Subcutaneous abdominal adipose tissue (tissue), 5 donors: ENCODE measurements around the gene GRIN3B.

Experiments used
- H3K27ac ChIP-seq: one replicate; pipeline ENCODE4 v1.7.0; 2013; ENCODE audit warnings: low read depth, mild to moderate bottlenecking, inconsistent platforms, low read length, moderate library complexity
- H3K27me3 ChIP-seq, 5 donors: one replicate each; pipeline ENCODE4 v1.7.0; 2013; ENCODE audit warnings: low read length in 5 of 5, inconsistent platforms in 1 of 5; ENCODE audit not compliant: control insufficient read depth in 5 of 5, insufficient read depth in 4 of 5
- H3K36me3 ChIP-seq, 5 donors: one replicate each; pipeline ENCODE4 v1.7.0; 2013; ENCODE audit warnings: low read length in 5 of 5; ENCODE audit not compliant: control insufficient read depth in 5 of 5, insufficient read depth in 5 of 5
- H3K4me1 ChIP-seq, 5 donors: one replicate each; pipeline ENCODE4 v1.7.0; 2013; ENCODE audit warnings: low read length in 5 of 5, mild to moderate bottlenecking in 3 of 5, moderate library complexity in 1 of 5; ENCODE audit not compliant: control insufficient read depth in 5 of 5, insufficient read depth in 5 of 5
- H3K4me3 ChIP-seq, 5 donors: one replicate each; pipeline ENCODE4 v1.7.0; 2013; ENCODE audit warnings: low read length in 5 of 5, low read depth in 1 of 5
- H3K9ac ChIP-seq, 5 donors: one replicate each; pipeline ENCODE4 v1.7.0; 2013; ENCODE audit warnings: low read length in 5 of 5, mild to moderate bottlenecking in 4 of 5, moderate library complexity in 3 of 5
- H3K9me3 ChIP-seq, 5 donors: one replicate each; pipeline ENCODE4 v1.7.0; 2013; ENCODE audit warnings: low read length in 5 of 5; ENCODE audit not compliant: control insufficient read depth in 5 of 5
- donor health status: healthy.
- donor health status: healthy.
- donor health status: healthy.
- donor health status: healthy.
- donor health status: healthy.

GRIN3B gene, protein sequence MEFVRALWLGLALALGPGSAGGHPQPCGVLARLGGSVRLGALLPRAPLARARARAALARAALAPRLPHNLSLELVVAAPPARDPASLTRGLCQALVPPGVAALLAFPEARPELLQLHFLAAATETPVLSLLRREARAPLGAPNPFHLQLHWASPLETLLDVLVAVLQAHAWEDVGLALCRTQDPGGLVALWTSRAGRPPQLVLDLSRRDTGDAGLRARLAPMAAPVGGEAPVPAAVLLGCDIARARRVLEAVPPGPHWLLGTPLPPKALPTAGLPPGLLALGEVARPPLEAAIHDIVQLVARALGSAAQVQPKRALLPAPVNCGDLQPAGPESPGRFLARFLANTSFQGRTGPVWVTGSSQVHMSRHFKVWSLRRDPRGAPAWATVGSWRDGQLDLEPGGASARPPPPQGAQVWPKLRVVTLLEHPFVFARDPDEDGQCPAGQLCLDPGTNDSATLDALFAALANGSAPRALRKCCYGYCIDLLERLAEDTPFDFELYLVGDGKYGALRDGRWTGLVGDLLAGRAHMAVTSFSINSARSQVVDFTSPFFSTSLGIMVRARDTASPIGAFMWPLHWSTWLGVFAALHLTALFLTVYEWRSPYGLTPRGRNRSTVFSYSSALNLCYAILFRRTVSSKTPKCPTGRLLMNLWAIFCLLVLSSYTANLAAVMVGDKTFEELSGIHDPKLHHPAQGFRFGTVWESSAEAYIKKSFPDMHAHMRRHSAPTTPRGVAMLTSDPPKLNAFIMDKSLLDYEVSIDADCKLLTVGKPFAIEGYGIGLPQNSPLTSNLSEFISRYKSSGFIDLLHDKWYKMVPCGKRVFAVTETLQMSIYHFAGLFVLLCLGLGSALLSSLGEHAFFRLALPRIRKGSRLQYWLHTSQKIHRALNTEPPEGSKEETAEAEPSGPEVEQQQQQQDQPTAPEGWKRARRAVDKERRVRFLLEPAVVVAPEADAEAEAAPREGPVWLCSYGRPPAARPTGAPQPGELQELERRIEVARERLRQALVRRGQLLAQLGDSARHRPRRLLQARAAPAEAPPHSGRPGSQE

DNA sequence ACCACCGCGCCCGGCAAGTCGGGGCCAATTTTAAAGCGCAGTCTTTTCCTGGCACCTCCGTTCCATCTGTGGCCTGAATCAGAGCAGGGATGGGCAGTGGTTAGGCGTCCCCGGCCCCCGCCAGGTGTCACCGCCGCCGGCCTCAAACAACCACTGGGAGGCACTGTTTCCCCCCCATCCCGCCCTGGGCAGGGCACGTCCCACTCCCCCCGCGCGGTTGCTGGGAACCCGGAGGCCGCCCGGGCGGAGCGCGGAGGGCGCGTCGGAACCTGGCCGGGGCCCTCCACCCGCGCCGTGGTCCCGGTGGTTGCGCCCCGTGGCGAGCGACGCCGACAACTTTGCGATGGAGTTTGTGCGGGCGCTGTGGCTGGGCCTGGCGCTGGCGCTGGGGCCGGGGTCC is at the start of gene GRIN3B:
Gene GRIN3B, plus strand, starts transcription at position 325 of the 400 bp plus-strand sequence. Its CDS starts 19 bp downstream, at position 344.
- Histone ChIP-seq H3K4me1 (peaks cover 0 to 33% (median 22%) of the 10 kb centered on the region in 5 donors), H3K4me3 (no peak within 1 kb of the TSS), H3K9me3 (no peaks in the 10 kb centered on the region), H3K9ac (no peak within 1 kb of the TSS), H3K36me3 (no peaks in the 10 kb centered on the region), H3K27ac (no peak within 1 kb of the TSS), H3K27me3 (peaks cover 34 to 52% (median 40%) of the 10 kb centered on the region in 5 donors)

DNA sequence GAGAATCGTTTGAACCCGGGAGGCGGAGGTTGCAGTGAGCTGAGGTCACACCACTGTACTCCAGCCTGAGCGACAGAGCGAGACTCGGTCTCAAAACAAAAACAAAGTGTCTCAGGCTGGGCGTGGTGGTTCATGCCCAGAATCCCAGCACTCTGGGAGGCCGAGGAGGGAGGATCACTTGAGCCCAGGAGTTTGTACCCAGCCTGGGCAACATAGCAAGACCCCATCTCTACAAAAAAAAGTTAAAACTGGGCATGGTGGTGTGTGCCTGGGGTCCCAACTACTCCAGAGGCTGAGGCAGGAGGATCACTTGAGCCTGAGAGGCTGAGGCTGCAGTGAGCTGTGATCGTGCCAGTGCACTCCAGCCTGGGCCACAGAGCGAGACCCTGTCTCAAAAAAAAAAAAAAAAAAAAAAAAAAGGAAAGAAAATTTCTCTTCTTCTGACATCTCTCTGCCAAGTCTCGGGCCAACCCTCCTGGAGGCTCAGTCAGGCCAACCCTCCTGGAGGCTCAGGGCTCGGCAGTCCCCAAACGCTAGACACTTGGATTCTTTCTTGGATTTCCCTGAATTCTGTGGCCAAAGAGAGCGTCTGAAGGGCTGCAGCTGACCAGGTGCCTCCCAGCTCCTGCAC is 48.1 kb upstream of the GRIN3B start:
- H3K27ac ChIP-seq: no peak overlapping the region

DNA sequence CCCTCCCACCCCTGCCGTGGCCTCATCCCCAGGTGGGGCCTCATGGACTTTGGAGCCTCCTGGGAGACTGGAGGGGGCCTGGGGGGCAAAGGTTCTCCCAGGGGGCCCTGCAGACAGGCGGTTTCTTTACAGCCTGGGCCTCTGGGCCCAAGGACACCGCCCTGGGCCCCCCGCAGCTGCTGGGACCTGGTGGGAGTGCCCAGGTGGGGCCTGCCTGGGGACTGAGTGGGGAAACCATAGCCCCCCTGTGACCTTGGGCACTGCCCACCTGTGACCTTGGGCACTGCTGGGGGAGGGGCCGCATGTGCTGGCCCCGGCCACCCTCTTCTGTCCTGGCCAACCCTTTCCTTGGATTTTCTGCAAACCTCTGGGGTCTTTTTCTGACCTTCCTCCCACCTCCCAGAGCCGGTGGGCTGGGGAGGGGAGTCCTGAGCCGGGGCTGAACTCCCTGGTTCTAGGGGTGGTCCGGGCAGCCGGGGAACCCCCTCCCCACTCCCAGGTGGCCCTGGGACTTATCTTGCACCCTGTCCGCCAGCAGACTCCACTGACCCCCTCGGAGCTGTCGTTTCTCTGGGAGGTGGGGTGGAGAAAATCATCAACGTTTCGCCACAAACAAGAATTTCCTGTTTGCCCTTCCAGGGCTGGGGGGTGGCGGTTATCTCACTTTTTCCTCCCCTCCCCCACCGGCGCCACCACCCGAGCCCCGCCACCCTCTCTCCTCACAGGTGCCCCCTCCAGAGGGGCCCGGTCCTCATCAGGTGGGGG is 47.4 kb upstream of the GRIN3B start:
- Histone ChIP-seq H3K9ac (peak overlapping the region in 1 of 5 donors; percentile 10), H3K4me1 (peaks cover 0 to 18% (median 13%) of the 10 kb centered on the region in 5 donors), H3K4me3 (no peak overlapping the region), H3K27me3 (no peaks in the 10 kb centered on the region), H3K27ac (no peak overlapping the region), H3K36me3 (peaks cover 0 to 3% (median 0%) of the 10 kb centered on the region in 5 donors), H3K9me3 (no peaks in the 10 kb centered on the region)

More for the DNA sequence above, 48.1 kb upstream of the GRIN3B start:
- no peaks in the 10 kb centered on the region for H3K27me3 ChIP-seq
- H3K9me3 ChIP-seq: no peaks in the 10 kb centered on the region
- peaks cover 0 to 5% (median 0%) of the 10 kb centered on the region in 5 donors for H3K36me3 ChIP-seq
- H3K4me3 ChIP-seq: no peak overlapping the region
- H3K4me1 ChIP-seq: peaks cover 0 to 22% (median 16%) of the 10 kb centered on the region in 5 donors
- no peak overlapping the region for H3K9ac ChIP-seq

DNA sequence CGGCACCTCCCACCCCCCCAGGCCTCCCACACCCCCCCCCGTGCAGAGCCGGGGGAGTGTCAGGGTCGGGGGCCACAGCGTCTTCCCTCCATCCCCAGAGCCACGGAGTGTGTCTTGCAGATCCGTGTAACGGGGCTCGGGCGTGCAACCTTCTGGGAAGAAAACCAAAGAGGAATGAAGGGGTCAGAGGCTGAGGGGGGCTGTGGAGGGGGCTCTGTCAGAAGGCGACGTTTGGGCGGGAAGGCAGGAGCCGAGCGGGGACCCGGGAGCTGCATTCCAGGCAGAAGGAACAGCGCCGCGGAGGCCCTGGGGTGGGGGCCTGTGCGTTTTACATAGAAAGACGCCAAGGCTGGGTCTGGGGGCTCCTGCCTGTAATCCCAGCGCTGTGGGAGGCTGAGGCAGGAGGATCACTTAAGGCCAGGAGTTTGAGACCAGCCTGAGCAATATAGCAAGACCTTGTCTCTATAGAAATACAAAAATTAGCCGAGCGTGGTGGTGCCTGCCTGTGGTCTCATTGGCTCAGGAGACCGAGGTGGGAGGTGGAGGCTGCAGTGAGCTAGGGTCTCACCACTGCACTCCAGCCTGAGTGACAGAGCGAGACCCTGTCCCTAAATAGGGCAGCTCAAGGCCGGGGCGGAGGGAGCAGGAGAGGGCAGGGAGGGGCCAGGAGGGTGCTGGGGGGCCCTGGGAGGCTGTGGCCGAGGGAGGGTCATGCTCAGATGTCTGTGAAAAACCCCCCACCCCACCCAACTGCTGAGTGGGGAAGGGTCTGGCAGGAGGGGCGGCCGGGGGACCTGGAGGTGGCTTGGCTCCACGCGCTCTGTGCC is 46.6 kb upstream of the GRIN3B start:
- Histone ChIP-seq H3K9ac (no peak overlapping the region), H3K27ac (no peak overlapping the region)

DNA sequence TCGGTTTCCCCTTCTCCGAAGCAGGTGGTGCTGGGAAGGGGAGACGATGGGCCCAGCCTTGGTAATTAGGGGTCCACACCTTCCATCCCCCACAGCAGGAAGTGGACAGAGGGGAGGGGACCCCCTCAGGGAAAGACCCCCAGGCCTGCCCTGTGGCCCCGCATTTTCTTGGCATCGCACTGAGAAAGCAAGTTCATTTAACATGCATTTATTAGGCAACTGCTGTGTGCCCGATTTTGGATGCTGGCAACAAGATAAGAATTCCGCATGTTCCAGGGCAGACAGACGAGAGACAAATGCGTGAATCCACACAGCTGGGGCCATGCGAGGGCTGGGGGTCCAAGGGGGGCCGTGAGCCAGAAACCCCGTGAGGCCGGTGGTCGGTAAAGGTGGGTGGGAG is 45.9 kb upstream of the GRIN3B start:
- Histone ChIP-seq H3K9ac (no peak overlapping the region), H3K27ac (no peak overlapping the region), H3K36me3 (peaks cover 0 to 5% (median 3%) of the 10 kb centered on the region in 5 donors), H3K4me1 (peaks cover 0 to 16% (median 8%) of the 10 kb centered on the region in 5 donors), H3K9me3 (no peaks in the 10 kb centered on the region), H3K4me3 (no peak overlapping the region), H3K27me3 (no peaks in the 10 kb centered on the region)

More for the DNA sequence above, 46.6 kb upstream of the GRIN3B start:
- no peak overlapping the region for H3K4me3 ChIP-seq
- H3K36me3 ChIP-seq: no peaks in the 10 kb centered on the region
- no peaks in the 10 kb centered on the region for H3K27me3 ChIP-seq
- H3K9me3 ChIP-seq: no peaks in the 10 kb centered on the region
- peaks cover 0 to 16% (median 8%) of the 10 kb centered on the region in 5 donors for H3K4me1 ChIP-seq

DNA sequence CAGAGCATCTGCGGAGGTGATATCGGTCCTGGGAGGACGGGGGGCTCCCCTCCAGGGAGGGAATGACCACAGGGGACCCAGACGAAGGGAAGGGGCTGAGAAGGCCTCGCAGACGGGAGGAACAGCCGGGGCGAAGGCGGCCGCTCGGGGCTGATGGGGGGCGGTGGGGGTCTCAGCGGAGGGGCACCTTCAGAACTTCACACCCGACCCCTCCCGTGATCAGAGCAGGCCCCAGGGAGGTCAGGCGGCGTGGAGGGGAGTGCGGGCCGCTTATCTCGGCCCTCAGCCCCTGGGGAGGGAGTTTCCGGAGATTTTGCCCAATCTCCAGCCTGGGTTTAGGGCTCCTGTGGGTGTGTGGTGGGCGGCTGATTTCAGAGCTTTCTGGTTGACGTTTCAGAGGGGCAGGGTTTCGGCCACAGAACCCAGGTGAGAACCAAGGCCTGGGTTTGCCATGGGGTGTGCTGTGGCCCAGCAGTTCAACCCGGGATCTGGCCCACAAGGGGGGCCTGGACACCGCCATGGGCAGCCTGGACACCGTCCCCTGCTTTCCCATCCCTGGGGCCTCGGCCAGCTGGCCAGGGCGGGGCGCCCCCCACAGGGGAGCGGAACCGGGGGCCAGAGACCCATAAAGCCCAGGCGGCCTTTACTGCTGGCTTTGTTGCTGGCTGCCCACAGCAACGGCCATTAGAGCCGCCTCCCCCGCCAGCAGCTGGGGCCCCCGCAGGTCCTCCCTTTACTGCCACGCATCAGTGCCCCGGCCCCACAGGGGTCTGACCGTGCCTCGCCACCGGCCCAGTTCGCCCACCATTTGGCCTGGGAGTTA is 45.3 kb upstream of the GRIN3B start:
- Histone ChIP-seq H3K9me3 (no peaks in the 10 kb centered on the region), H3K27me3 (no peaks in the 10 kb centered on the region), H3K9ac (no peak overlapping the region), H3K4me1 (peaks cover 0 to 16% (median 8%) of the 10 kb centered on the region in 5 donors), H3K4me3 (no peak overlapping the region), H3K27ac (no peak overlapping the region), H3K36me3 (peaks cover 0 to 11% (median 6%) of the 10 kb centered on the region in 5 donors)

DNA sequence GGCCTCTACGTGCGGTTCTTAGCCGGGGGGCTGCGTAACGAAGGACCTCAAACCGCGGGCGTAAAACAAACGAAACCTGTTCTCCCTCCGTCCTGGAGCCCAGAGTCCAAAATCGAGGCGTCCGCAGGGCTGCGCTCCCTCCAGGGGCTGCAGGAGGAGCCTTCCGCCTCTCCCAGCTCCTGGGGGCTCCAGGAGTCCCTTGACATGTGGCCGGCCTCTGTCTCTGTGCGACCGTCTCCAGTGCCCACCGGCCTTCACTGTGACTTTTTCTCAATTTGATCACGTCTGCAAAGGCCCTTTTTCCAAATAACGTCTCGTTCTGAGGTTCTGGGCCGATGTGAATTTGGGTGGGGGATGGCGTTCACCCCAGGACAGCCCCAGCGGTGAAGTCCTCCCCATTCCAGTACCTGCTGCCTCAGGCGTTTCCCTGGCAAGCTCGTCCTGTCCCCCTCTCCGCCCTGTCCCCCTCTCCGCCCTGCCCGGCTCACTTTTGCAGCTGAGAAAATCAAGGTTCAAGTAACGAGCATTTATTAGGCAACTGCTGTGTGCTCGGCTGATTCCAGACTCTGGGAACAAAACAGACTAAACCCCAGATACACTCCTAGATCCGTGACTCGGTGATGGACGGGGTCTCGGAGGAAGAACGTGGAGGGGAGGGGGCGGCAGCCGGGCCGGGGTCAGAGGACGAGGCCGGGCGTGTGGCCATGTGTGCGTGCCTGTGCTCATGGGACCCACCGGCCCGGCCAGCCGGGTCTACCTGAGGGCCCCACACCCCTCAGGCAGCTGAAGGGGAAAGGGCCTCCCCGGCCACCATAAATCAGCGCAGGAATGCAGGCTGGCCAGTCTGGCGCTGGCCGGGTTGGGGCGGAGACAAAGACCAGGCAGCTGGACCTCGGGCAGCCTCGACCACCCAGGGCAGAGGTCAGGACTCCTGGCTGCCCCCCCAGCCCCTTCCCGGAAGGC is 44.1 kb upstream of the GRIN3B start:
- Histone ChIP-seq H3K4me3 (no peak overlapping the region), H3K9ac (no peak overlapping the region), H3K27me3 (no peaks in the 10 kb centered on the region), H3K36me3 (peaks cover 0 to 23% (median 12%) of the 10 kb centered on the region in 5 donors), H3K9me3 (no peaks in the 10 kb centered on the region), H3K27ac (no peak overlapping the region), H3K4me1 (peaks cover 0 to 16% (median 8%) of the 10 kb centered on the region in 5 donors)
